ENCODE results near the gene CHCT1.

The CHCT1 gene

DNA sequence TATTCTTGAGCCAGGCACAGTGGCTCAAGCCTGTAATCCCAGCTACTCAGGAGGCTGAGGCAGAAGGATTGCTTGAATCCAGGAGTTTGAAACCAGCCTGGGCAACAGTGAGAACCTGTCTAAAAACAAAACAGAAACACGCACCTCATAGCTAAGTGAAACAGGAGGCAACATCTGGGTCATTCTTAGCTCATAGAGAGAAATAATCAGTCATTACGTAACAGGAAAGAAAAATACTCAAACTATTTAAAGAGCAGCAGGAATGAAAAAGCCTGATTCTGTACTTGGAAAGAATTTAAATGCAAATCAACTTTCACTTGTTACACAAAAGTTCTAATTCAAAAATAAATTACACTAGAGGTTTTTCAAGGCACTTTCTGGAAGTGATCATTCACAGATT lies 17.2 kb downstream of the CHCT1 start:
- no peaks in the 10 kb centered on the region for H3K4me1 ChIP-seq (ENCODE audit: control insufficient read depth, insufficient read depth, low read length)
- H3K4me3 ChIP-seq (ENCODE audit: insufficient read depth, low read depth, low read length), result no peak overlapping the region
- H3K36me3 ChIP-seq (ENCODE audit: control insufficient read depth, insufficient read depth, low read length), result no peaks in the 10 kb centered on the region
- H3K27ac ChIP-seq (ENCODE audit: insufficient read depth, low read depth, low read length, poor library complexity, severe bottlenecking), result no peak overlapping the region
- H3K9me3 ChIP-seq (ENCODE audit: control insufficient read depth, low read length), result no peaks in the 10 kb centered on the region
- 80 to 81% methylated on average over 1 to 2 of the region's 2 CpGs for WGBS, 2 experiments
- H3K27me3 ChIP-seq (ENCODE audit: control insufficient read depth, insufficient read depth, low read length, poor library complexity, severe bottlenecking), result no peaks in the 10 kb centered on the region

DNA sequence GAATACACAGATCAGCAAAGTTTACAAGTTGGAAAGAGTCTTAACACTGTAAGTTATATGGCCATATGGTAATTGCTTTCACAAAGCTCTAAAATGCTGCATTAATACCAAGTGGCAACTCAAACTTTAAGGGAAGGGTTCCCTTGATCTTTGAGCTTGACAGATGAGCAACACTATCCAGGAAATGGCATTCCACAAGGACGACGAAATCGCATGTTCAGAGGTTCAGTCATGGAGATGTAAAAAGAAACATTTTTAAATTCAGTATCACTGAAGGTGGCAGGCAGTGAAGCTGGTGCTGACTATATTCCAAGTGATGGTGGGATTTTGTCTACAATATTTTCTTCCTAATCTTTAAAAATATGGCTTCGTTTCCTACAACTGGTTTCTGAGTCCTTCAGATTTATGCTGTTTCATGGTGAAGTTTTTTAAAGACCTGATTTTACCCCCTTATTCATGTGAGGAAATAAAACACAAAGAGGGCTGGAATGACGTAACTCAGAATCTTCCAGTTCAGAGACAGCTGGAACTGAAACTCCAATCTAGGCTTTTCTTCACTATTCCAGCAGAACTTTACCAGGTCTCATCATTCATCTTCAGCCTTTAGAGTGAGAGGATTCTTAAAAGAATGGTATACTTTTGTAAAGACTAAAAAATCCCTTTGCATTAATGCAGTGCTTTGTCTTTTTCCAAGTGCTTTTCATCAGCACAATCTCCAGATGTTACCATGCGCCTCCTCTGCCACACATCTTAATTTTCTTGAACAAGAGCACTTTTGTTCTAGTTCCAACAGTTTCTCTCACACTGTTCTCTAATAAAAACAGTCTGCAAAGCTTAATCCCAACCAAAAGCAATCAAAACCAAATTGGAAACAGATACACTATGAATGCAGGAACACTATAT lies 20.2 kb downstream of the CHCT1 start:
- Histone ChIP-seq H3K36me3 (ENCODE audit: control insufficient read depth, insufficient read depth, low read length) (peaks cover 8% of the 10 kb centered on the region), H3K27me3 (ENCODE audit: control insufficient read depth, insufficient read depth, low read length, poor library complexity, severe bottlenecking) (no peaks in the 10 kb centered on the region), H3K27ac (ENCODE audit: insufficient read depth, low read depth, low read length, poor library complexity, severe bottlenecking) (no peak overlapping the region), H3K9me3 (ENCODE audit: control insufficient read depth, low read length) (no peaks in the 10 kb centered on the region), H3K4me1 (ENCODE audit: control insufficient read depth, insufficient read depth, low read length) (no peaks in the 10 kb centered on the region), H3K4me3 (ENCODE audit: insufficient read depth, low read depth, low read length) (no peak overlapping the region)
- 89 to 90% methylated on average over 5 to 6 of the region's 6 CpGs for WGBS, 2 experiments

DNA sequence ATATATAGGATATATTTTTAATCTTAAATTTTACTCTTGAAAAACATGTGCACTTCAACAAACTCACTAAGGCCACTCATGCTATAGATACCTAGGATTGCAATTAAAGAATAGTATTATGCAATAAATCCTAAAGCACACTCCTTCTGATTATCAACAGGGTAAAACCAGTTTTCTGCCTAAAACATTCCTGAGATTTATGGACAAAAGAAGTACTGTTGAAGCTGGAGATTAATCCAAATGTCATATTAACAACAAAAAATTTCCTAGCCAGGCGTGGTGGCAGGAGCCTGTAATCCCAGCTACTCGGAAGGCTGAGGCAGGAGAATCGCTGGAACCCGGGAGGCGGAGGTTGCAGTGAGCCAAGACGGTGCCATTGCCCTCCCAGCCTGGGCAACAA lies 21.4 kb downstream of the CHCT1 start:
- 91 to 96% methylated on average over 6 of the region's 6 CpGs for WGBS, 2 experiments
- Histone ChIP-seq H3K4me1 (ENCODE audit: control insufficient read depth, insufficient read depth, low read length) (no peaks in the 10 kb centered on the region), H3K27ac (ENCODE audit: insufficient read depth, low read depth, low read length, poor library complexity, severe bottlenecking) (no peak overlapping the region), H3K27me3 (ENCODE audit: control insufficient read depth, insufficient read depth, low read length, poor library complexity, severe bottlenecking) (no peaks in the 10 kb centered on the region), H3K9me3 (ENCODE audit: control insufficient read depth, low read length) (no peaks in the 10 kb centered on the region), H3K4me3 (ENCODE audit: insufficient read depth, low read depth, low read length) (no peak overlapping the region), H3K36me3 (ENCODE audit: control insufficient read depth, insufficient read depth, low read length) (peaks cover 13% of the 10 kb centered on the region)

GRCh38 chr17:60445144-60445543 lies 22.9 kb downstream of the CHCT1 start:
- H3K4me1 ChIP-seq (ENCODE audit: control insufficient read depth, insufficient read depth, low read length), result no peaks in the 10 kb centered on the region
- no peak overlapping the region for H3K27ac ChIP-seq (ENCODE audit: insufficient read depth, low read depth, low read length, poor library complexity, severe bottlenecking)
- H3K36me3 ChIP-seq (ENCODE audit: control insufficient read depth, insufficient read depth, low read length), result peaks cover 13% of the 10 kb centered on the region
- no peak overlapping the region for H3K4me3 ChIP-seq (ENCODE audit: insufficient read depth, low read depth, low read length)
- no peaks in the 10 kb centered on the region for H3K9me3 ChIP-seq (ENCODE audit: control insufficient read depth, low read length)
- H3K27me3 ChIP-seq (ENCODE audit: control insufficient read depth, insufficient read depth, low read length, poor library complexity, severe bottlenecking), result no peaks in the 10 kb centered on the region

GRCh38 chr17:60447375-60447774 lies 25.1 kb downstream of the CHCT1 start:
- H3K4me1 ChIP-seq (ENCODE audit: control insufficient read depth, insufficient read depth, low read length), result no peaks in the 10 kb centered on the region
- no peaks in the 10 kb centered on the region for H3K27me3 ChIP-seq (ENCODE audit: control insufficient read depth, insufficient read depth, low read length, poor library complexity, severe bottlenecking)
- H3K27ac ChIP-seq (ENCODE audit: insufficient read depth, low read depth, low read length, poor library complexity, severe bottlenecking), result no peak overlapping the region
- H3K36me3 ChIP-seq (ENCODE audit: control insufficient read depth, insufficient read depth, low read length), result peaks cover 13% of the 10 kb centered on the region
- no peaks in the 10 kb centered on the region for H3K9me3 ChIP-seq (ENCODE audit: control insufficient read depth, low read length)
- WGBS, 2 experiments, result 94 to 97% methylated on average over 8 of the region's 8 CpGs
- no peak overlapping the region for H3K4me3 ChIP-seq (ENCODE audit: insufficient read depth, low read depth, low read length)

DNA sequence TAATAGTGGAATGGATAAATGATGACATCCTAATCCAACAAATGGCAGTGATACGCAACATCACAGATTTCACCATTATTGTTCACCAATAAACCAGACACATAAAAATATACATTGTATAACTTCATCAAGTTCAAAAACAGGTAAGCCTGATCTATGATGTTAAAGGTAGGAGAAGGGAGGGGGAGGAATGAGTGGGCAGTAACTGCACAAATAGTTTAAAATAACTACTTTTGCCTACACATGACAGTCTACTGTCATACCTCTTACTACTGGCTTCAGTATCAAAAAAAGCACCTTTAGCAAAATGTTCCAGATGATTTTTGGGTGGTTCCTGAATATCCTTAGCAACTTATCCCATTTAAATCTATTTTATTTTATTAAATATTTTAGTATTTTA lies 28.8 kb downstream of the CHCT1 start:
- 80% methylated on average over 1 of the region's 1 CpG; no CpG with 5 or more reads in 1 of the 2 experiments for WGBS, 2 experiments
- peaks cover 19% of the 10 kb centered on the region for H3K36me3 ChIP-seq (ENCODE audit: control insufficient read depth, insufficient read depth, low read length)
- H3K4me3 ChIP-seq (ENCODE audit: insufficient read depth, low read depth, low read length), result no peak overlapping the region
- no peaks in the 10 kb centered on the region for H3K9me3 ChIP-seq (ENCODE audit: control insufficient read depth, low read length)
- no peaks in the 10 kb centered on the region for H3K4me1 ChIP-seq (ENCODE audit: control insufficient read depth, insufficient read depth, low read length)
- H3K27me3 ChIP-seq (ENCODE audit: control insufficient read depth, insufficient read depth, low read length, poor library complexity, severe bottlenecking), result no peaks in the 10 kb centered on the region
- H3K27ac ChIP-seq (ENCODE audit: insufficient read depth, low read depth, low read length, poor library complexity, severe bottlenecking), result no peak overlapping the region

- Histone ChIP-seq H3K36me3 (ENCODE audit: control insufficient read depth, insufficient read depth, low read length) (peaks cover 16% of the 10 kb centered on the region), H3K9me3 (ENCODE audit: control insufficient read depth, low read length) (no peaks in the 10 kb centered on the region), H3K4me3 (ENCODE audit: insufficient read depth, low read depth, low read length) (no peak overlapping the region), H3K27me3 (ENCODE audit: control insufficient read depth, insufficient read depth, low read length, poor library complexity, severe bottlenecking) (no peaks in the 10 kb centered on the region), H3K4me1 (ENCODE audit: control insufficient read depth, insufficient read depth, low read length) (no peaks in the 10 kb centered on the region), H3K27ac (ENCODE audit: insufficient read depth, low read depth, low read length, poor library complexity, severe bottlenecking) (no peak overlapping the region)
Observed at GRCh38 chr17:60451965-60452364, 29.7 kb downstream of the CHCT1 start.

GRCh38 chr17:60455378-60455777 lies 33.1 kb downstream of the CHCT1 start:
- Histone ChIP-seq H3K27ac (ENCODE audit: insufficient read depth, low read depth, low read length, poor library complexity, severe bottlenecking) (no peak overlapping the region), H3K4me1 (ENCODE audit: control insufficient read depth, insufficient read depth, low read length) (no peaks in the 10 kb centered on the region), H3K4me3 (ENCODE audit: insufficient read depth, low read depth, low read length) (no peak overlapping the region), H3K27me3 (ENCODE audit: control insufficient read depth, insufficient read depth, low read length, poor library complexity, severe bottlenecking) (no peaks in the 10 kb centered on the region), H3K36me3 (ENCODE audit: control insufficient read depth, insufficient read depth, low read length) (peaks cover 25% of the 10 kb centered on the region), H3K9me3 (ENCODE audit: control insufficient read depth, low read length) (no peaks in the 10 kb centered on the region)
- WGBS, 2 experiments, result 96 to 100% methylated on average over 4 of the region's 4 CpGs

GRCh38 chr17:60457148-60457547 lies 34.9 kb downstream of the CHCT1 start:
- H3K27ac ChIP-seq (ENCODE audit: insufficient read depth, low read depth, low read length, poor library complexity, severe bottlenecking), result no peak overlapping the region
- H3K4me1 ChIP-seq (ENCODE audit: control insufficient read depth, insufficient read depth, low read length), result no peaks in the 10 kb centered on the region
- no peaks in the 10 kb centered on the region for H3K27me3 ChIP-seq (ENCODE audit: control insufficient read depth, insufficient read depth, low read length, poor library complexity, severe bottlenecking)
- no peaks in the 10 kb centered on the region for H3K9me3 ChIP-seq (ENCODE audit: control insufficient read depth, low read length)
- WGBS, 2 experiments, result 97 to 100% methylated on average over 2 of the region's 2 CpGs
- no peak overlapping the region for H3K4me3 ChIP-seq (ENCODE audit: insufficient read depth, low read depth, low read length)
- H3K36me3 ChIP-seq (ENCODE audit: control insufficient read depth, insufficient read depth, low read length), result peaks cover 34% of the 10 kb centered on the region

- H3K9me3 ChIP-seq (ENCODE audit: control insufficient read depth, low read length), result no peaks in the 10 kb centered on the region
- no peak overlapping the region for H3K27ac ChIP-seq (ENCODE audit: insufficient read depth, low read depth, low read length, poor library complexity, severe bottlenecking)
- H3K4me3 ChIP-seq (ENCODE audit: insufficient read depth, low read depth, low read length), result no peak overlapping the region
- no peaks in the 10 kb centered on the region for H3K27me3 ChIP-seq (ENCODE audit: control insufficient read depth, insufficient read depth, low read length, poor library complexity, severe bottlenecking)
- no peaks in the 10 kb centered on the region for H3K4me1 ChIP-seq (ENCODE audit: control insufficient read depth, insufficient read depth, low read length)
- WGBS, 2 experiments, result no CpG with 5 or more reads among the region's 1 CpG
- H3K36me3 ChIP-seq (ENCODE audit: control insufficient read depth, insufficient read depth, low read length), result peaks cover 38% of the 10 kb centered on the region
Observed at GRCh38 chr17:60461584-60461983, 39.3 kb downstream of the CHCT1 start.

Data from ectodermal cell (in vitro differentiated cells).